ENCODE data around the gene MEF2A. TPM values are rescaled to one million over a fixed set of nuclear protein-coding genes. Genes with fewer than 3 reads are reported as not detected.

The MEF2A gene
- total RNA-seq, 2 experiments from 2014 or later, result 24.5 to 27.0 TPM

DNA sequence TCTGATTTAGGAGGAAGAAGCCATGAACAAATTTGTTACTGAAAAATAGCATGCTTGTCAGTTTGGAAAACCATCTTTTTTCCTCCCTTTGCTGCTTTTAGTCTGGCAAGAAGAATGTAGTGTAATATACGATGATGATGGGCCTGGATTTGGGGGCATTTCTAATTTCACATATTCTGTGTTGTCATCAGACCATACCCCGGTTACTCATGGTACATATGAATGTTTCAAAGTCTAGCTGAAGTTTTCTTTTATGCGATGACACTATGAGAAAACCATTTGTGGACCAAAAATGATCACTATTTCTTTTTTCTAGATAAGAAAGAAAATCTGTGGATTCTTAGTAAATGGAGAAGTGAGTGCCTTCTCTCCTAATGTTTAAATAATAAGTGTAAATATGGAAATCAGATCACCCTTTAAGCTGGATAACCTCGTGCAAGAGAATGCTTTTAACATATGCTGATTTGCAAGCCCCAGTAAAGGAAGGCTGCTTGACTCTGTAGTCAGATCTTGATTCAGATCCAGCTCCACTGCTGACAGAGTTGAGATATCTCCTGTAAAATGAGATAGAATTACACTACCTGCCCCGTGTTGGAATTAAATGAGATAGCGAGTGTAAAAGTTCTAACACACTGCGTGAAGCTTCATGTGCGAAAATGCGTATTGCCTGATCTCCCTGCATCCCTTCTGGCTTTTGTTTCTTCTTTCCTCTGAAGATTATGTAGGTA lies 3.0 kb downstream of the MEF2A start:
- Mint-ChIP-seq H3K4me3 (no peak overlapping the region), H3K27me3 (peaks cover 7% of the 10 kb centered on the region), H3K4me1 (peaks cover 36% of the 10 kb centered on the region), H3K9me3 (no peaks in the 10 kb centered on the region), H3K36me3 (ENCODE audit: low read depth) (peaks cover 8% of the 10 kb centered on the region), H3K27ac (no peak overlapping the region)
- POLR2A ChIA-PET, result no interaction called here
- no peak for DNase-seq
- CTCF ChIA-PET, result interaction anchor here (1.3 kb wide), 1 partner anchor 46 kb away, joined by 3 read pairs; no protein-coding TSS in a partner anchor

DNA sequence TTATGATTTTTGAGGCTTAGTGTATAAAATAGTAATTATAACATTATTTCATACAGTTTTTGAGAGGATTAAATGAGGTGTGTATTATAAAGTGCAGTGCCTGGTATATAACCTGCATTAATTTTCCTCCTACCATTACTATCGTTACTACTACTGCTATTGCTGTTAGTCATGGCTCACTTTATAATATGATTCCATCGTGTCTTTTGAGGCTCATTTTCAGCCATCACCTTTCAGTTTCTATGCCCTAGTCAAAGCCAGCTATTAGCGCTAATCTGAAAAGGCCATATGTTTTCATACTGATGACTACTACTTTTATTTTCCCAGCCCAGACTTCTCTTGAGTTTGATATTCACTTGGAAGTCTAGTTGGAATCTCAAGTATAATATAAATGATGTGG lies 5.5 kb downstream of the MEF2A start:
- ChIA-PET POLR2A (no interaction called here), CTCF (no interaction called here)
- H3K4me1 Mint-ChIP-seq, result peaks cover 26% of the 10 kb centered on the region

DNA sequence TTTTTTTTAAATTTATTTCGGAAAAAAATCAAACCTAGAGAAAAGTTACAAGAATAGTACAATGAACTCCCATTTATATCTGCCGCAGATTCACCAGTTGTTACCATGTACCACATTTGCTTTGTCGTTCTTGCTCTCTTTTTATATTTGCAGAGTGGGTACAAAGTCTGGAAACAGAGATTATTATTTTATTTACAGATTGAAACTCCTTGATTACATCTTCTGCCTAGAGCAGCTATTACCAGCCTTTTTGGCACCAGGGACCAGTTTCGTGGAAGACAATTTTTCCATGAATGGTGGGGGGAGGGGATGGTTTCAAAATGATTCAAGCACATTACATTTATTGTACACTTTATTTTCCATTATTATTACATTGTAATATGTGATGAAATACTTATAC lies 8.3 kb downstream of the MEF2A start:
- no peak overlapping the region for H3K4me3 Mint-ChIP-seq
- H3K27ac Mint-ChIP-seq, result no peak overlapping the region
- no peaks in the 10 kb centered on the region for H3K27me3 Mint-ChIP-seq
- CTCF ChIA-PET, result no interaction called here
- H3K36me3 Mint-ChIP-seq (ENCODE audit: low read depth), result peaks cover 10% of the 10 kb centered on the region
- peaks cover 10% of the 10 kb centered on the region for H3K4me1 Mint-ChIP-seq
- no peak for DNase-seq
- POLR2A ChIA-PET, result no interaction called here
- H3K9me3 Mint-ChIP-seq, result no peaks in the 10 kb centered on the region

More for the DNA sequence above, 5.5 kb downstream of the MEF2A start:
- no peaks in the 10 kb centered on the region for H3K9me3 Mint-ChIP-seq
- H3K4me3 Mint-ChIP-seq, result no peak overlapping the region
- H3K27ac Mint-ChIP-seq, result no peak overlapping the region
- DNase-seq, result no peak
- peaks cover 12% of the 10 kb centered on the region for H3K36me3 Mint-ChIP-seq (ENCODE audit: low read depth)
- H3K27me3 Mint-ChIP-seq, result no peaks in the 10 kb centered on the region

GRCh38 chr15:99574502-99574901 lies 8.7 kb downstream of the MEF2A start:
- Mint-ChIP-seq H3K4me3 (no peak overlapping the region), H3K4me1 (peaks cover 7% of the 10 kb centered on the region), H3K36me3 (ENCODE audit: low read depth) (peaks cover 10% of the 10 kb centered on the region), H3K27me3 (no peaks in the 10 kb centered on the region), H3K9me3 (no peaks in the 10 kb centered on the region), H3K27ac (no peak overlapping the region)
- no peak for DNase-seq
- POLR2A ChIA-PET, result no interaction called here
- CTCF ChIA-PET, result no interaction called here

GRCh38 chr15:99578809-99579208 lies 13.0 kb downstream of the MEF2A start:
- H3K4me3 Mint-ChIP-seq, result no peak overlapping the region
- H3K27me3 Mint-ChIP-seq, result no peaks in the 10 kb centered on the region
- DNase-seq, result no peak
- H3K27ac Mint-ChIP-seq, result no peak overlapping the region
- peaks cover 2% of the 10 kb centered on the region for H3K4me1 Mint-ChIP-seq
- H3K9me3 Mint-ChIP-seq, result peaks cover 5% of the 10 kb centered on the region
- CTCF ChIA-PET, result no interaction called here
- POLR2A ChIA-PET, result no interaction called here
- peaks cover 9% of the 10 kb centered on the region for H3K36me3 Mint-ChIP-seq (ENCODE audit: low read depth)

GRCh38 chr15:99580076-99580475 lies 14.3 kb downstream of the MEF2A start:
- no peak for DNase-seq
- Mint-ChIP-seq H3K36me3 (ENCODE audit: low read depth) (peaks cover 12% of the 10 kb centered on the region), H3K9me3 (peaks cover 13% of the 10 kb centered on the region), H3K4me3 (no peak overlapping the region), H3K27me3 (no peaks in the 10 kb centered on the region), H3K27ac (no peak overlapping the region), H3K4me1 (peaks cover 2% of the 10 kb centered on the region)
- POLR2A ChIA-PET, result no interaction called here
- CTCF ChIA-PET, result interaction anchor here (1.0 kb wide), 1 partner anchor 14 kb away, joined by 3 read pairs; the partner anchor contains the start of gene MEF2A

- Mint-ChIP-seq H3K27ac (no peak overlapping the region), H3K4me3 (no peak overlapping the region), H3K36me3 (ENCODE audit: low read depth) (peaks cover 20% of the 10 kb centered on the region), H3K9me3 (peaks cover 32% of the 10 kb centered on the region), H3K4me1 (peaks cover 2% of the 10 kb centered on the region), H3K27me3 (no peaks in the 10 kb centered on the region)
- ChIA-PET CTCF (no interaction called here), POLR2A (no interaction called here)
- DNase-seq, result no peak
Measured at GRCh38 chr15:99582508-99582960, 16.8 kb downstream of the MEF2A start.

- H3K9me3 Mint-ChIP-seq, result peaks cover 32% of the 10 kb centered on the region
- H3K36me3 Mint-ChIP-seq (ENCODE audit: low read depth), result peaks cover 25% of the 10 kb centered on the region
- H3K27ac Mint-ChIP-seq, result no peak overlapping the region
- no peak overlapping the region for H3K4me3 Mint-ChIP-seq
- ChIA-PET POLR2A (no interaction called here), CTCF (no interaction called here)
- peaks cover 2% of the 10 kb centered on the region for H3K4me1 Mint-ChIP-seq
- H3K27me3 Mint-ChIP-seq, result no peaks in the 10 kb centered on the region
- no peak for DNase-seq
Measured at GRCh38 chr15:99584081-99584600, 18.4 kb downstream of the MEF2A start.

DNA sequence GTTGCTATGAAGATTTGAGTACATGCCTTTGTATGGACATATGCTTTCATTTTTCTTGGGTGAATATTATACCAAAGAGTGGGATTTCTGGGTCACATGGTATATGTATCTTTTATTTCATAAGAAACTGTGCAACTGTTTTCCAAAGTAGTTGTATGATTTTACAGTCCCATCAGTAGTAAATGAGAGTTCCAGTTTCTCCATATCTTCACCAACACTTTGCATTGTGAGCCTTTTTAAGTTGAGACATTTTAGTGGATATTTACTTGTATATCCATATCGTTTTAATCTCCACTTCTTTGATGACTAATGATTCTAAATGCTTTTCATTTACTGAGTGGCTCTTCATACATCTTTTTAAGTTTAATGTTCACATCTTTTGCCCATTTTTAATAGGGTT lies 20.3 kb downstream of the MEF2A start:
- H3K36me3 Mint-ChIP-seq (ENCODE audit: low read depth), result peaks cover 31% of the 10 kb centered on the region
- ChIA-PET CTCF (no interaction called here), POLR2A (no interaction called here)
- no peak overlapping the region for H3K4me3 Mint-ChIP-seq
- peaks cover 32% of the 10 kb centered on the region for H3K9me3 Mint-ChIP-seq
- H3K27ac Mint-ChIP-seq, result no peak overlapping the region
- no peak for DNase-seq
- peaks cover 9% of the 10 kb centered on the region for H3K4me1 Mint-ChIP-seq
- H3K27me3 Mint-ChIP-seq, result no peaks in the 10 kb centered on the region

DNA sequence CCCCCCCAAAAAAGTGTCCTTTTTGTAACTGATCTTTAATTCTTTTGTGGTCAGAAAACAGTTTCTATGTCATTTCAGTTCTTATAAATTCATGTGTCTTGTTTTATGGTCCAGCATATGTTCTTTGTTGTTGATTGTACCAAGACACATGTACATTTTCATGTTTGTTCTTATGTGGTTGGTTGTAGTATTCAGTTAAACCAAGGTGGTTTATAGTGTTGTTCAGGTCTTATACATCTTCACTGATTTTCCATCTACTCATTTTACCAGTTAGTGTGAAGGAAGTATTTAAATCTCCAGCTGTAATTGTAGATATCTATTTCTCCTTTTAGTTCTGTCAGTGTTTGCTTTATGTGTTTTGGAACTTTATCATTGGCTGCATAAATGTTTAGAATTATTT lies 24.0 kb downstream of the MEF2A start:
- Mint-ChIP-seq H3K9me3 (peaks cover 30% of the 10 kb centered on the region), H3K36me3 (ENCODE audit: low read depth) (peaks cover 37% of the 10 kb centered on the region), H3K27me3 (no peaks in the 10 kb centered on the region), H3K27ac (no peak overlapping the region), H3K4me1 (peaks cover 16% of the 10 kb centered on the region), H3K4me3 (no peak overlapping the region)
- ChIA-PET POLR2A (no interaction called here), CTCF (no interaction called here)
- no peak for DNase-seq

- Mint-ChIP-seq H3K4me3 (no peak overlapping the region), H3K27ac (no peak overlapping the region), H3K9me3 (peaks cover 30% of the 10 kb centered on the region), H3K36me3 (ENCODE audit: low read depth) (peaks cover 32% of the 10 kb centered on the region), H3K27me3 (no peaks in the 10 kb centered on the region), H3K4me1 (peaks cover 16% of the 10 kb centered on the region)
- DNase-seq, result no peak
- CTCF ChIA-PET, result interaction anchor here (1.5 kb wide), 1 partner anchor 10 kb away, joined by 3 read pairs; no protein-coding TSS in a partner anchor
- POLR2A ChIA-PET, result interaction anchor here (0.7 kb wide), 1 partner anchor 24 kb away, joined by 4 read pairs; no protein-coding TSS in a partner anchor
Measured at GRCh38 chr15:99590913-99591646, 25.3 kb downstream of the MEF2A start.

- Mint-ChIP-seq H3K9me3 (peaks cover 24% of the 10 kb centered on the region), H3K4me3 (no peak overlapping the region), H3K4me1 (peaks cover 16% of the 10 kb centered on the region), H3K36me3 (ENCODE audit: low read depth) (peaks cover 34% of the 10 kb centered on the region), H3K27me3 (no peaks in the 10 kb centered on the region), H3K27ac (no peak overlapping the region)
- ChIA-PET POLR2A (no interaction called here), CTCF (interaction anchor here (0.9 to 1.5 kb wide), 2 partner anchors 11 to 112 kb away, joined by 3 read pairs; no protein-coding TSS in a partner anchor)
- no peak for DNase-seq
Measured at GRCh38 chr15:99592145-99592791, 26.5 kb downstream of the MEF2A start.

DNA sequence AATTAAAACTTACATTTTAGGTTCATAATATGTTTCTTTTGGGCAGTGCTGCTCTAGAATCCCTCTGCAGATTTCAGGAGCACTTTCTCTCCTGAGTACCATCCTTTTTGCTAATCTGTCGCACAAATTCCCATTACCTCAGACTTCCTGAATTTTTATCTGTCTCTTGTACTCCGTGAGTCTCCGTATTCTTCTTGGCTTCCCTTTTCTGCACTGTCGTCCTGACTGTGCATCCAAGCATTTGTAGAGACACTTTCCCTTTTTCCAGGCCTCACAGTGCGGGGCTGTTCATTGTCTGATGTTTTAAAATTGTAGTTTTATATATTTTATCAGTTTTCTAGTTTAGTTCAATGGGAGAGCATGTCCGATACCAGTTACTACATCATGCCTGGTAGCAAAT lies 27.3 kb downstream of the MEF2A start:
- no peak for DNase-seq
- H3K27ac Mint-ChIP-seq, result no peak overlapping the region
- H3K9me3 Mint-ChIP-seq, result peaks cover 29% of the 10 kb centered on the region
- no peak overlapping the region for H3K4me3 Mint-ChIP-seq
- H3K36me3 Mint-ChIP-seq (ENCODE audit: low read depth), result peaks cover 36% of the 10 kb centered on the region
- peaks cover 16% of the 10 kb centered on the region for H3K4me1 Mint-ChIP-seq
- H3K27me3 Mint-ChIP-seq, result no peaks in the 10 kb centered on the region
- ChIA-PET CTCF (no interaction called here), POLR2A (no interaction called here)
